K562 (cell line): ENCODE data around the gene OR52J3. TPM values are rescaled to one million over a fixed set of nuclear protein-coding genes. Genes with fewer than 3 reads are reported as not detected.

Source experiments
- ATAC-seq: fragments of 200-7000 bp; cut with Tn5 transposase; 3 replicates; pipeline ENCODE4 v1.9.1; 2020; ENCODE audit warnings: moderate library complexity
- BruUV-seq: library from RNA; stranded (reverse); fragments of 400-500 nt; replicated peaks from 2 replicates; lab custom pipeline; 2021; lab: Mats Ljungman, UMichigan
- CTCF ChIA-PET: fragments of 300-600 bp; formaldehyde crosslinking; extraction: SDS; loops from one replicate; lab custom pipeline; 2021; ENCODE audit warnings: low intra/inter-chr PET ratio; lab: Yijun Ruan, JAX
- POLR2A ChIA-PET: fragments of 300-600, 350-650 bp; sonication (Branson Sonifier 250); formaldehyde crosslinking; extraction: SDS; loops from one replicate; lab custom pipeline; 2021; ENCODE audit warnings: antibody characterized with exemption, inconsistent platforms; lab: Yijun Ruan, JAX
- DNase-seq, 4 experiments: peaks; one replicate each; pipeline versions ENCODE4 v3.0.0 to v3.0.0-alpha.2; 2011 to 2018; ENCODE audit warnings: low spot score in 3 of 4, mixed read lengths in 3 of 4; ENCODE audit errors: extremely low read depth in 1 of 4
- FAIRE-seq: peaks from 2 replicates; lab custom pipeline; 2011; peaks lifted over from hg19 to GRCh38; lab: Jason Lieb, UNC
- H2AFZ ChIP-seq: 2 replicates; pipeline ENCODE4 v1.6.0; 2011; ENCODE audit warnings: low read depth, low read length, control low read depth, inconsistent platforms
- H3K27ac ChIP-seq: fragments of 200-600 bp; 3 replicates; pipeline ENCODE4 v1.8.0; 2011; ENCODE audit warnings: low read depth, mild to moderate bottlenecking, control low read depth, inconsistent platforms, low read length, moderate library complexity, mixed read lengths; ENCODE audit errors: extremely low read depth
- H3K27me3 ChIP-seq, 2 experiments: fragments of 300-600 bp in 1 of 2; 2 replicates in 1 of 2; 3 replicates in 1 of 2; pipeline versions ENCODE4 v1.6.0 to v1.8.0; 2011; ENCODE audit warnings: inconsistent platforms in 2 of 2, low read length in 2 of 2, mild to moderate bottlenecking in 1 of 2, mixed read lengths in 1 of 2, moderate library complexity in 1 of 2; ENCODE audit not compliant: control insufficient read depth in 2 of 2, insufficient read depth in 2 of 2
- H3K36me3 ChIP-seq: fragments of 300-600 bp; 3 replicates; pipeline ENCODE4 v1.8.0; 2011; ENCODE audit warnings: mild to moderate bottlenecking, low read length, inconsistent platforms; ENCODE audit not compliant: control insufficient read depth, insufficient read depth
- H3K4me1 ChIP-seq, 2 experiments: fragments of 200-600 bp in 1 of 2; replicated peaks in 1 of 2; 2 replicates in 1 of 2; 3 replicates in 1 of 2; pipeline versions ENCODE4 v1.5.1 to v1.8.0; 2011; ENCODE audit warnings: inconsistent platforms in 2 of 2, low read length in 2 of 2, mild to moderate bottlenecking in 1 of 2, mixed read lengths in 1 of 2, moderate library complexity in 1 of 2; ENCODE audit not compliant: control insufficient read depth in 2 of 2, insufficient read depth in 2 of 2
- H3K4me2 ChIP-seq: 2 replicates; pipeline ENCODE4 v1.6.1; 2011; ENCODE audit warnings: low read length, control low read depth, inconsistent platforms, mixed read lengths; ENCODE audit not compliant: insufficient read depth
- H3K4me3 ChIP-seq: fragments of 200-600 bp; sonication (generic), shearing (Covaris generic); 2 replicates; pipeline ENCODE4 v1.5.1; 2016; ENCODE audit warnings: control low read depth, inconsistent platforms
- H3K79me2 ChIP-seq: fragments of 200-600 bp; 3 replicates; pipeline ENCODE4 v1.8.0; 2011; ENCODE audit warnings: low read length, inconsistent platforms; ENCODE audit not compliant: control insufficient read depth, insufficient read depth
- H3K9ac ChIP-seq, 2 experiments: 2 replicates each; pipeline versions ENCODE4 v1.6.0 to v1.6.1; 2011; ENCODE audit warnings: low read depth in 2 of 2, low read length in 2 of 2, control low read depth in 1 of 2, inconsistent platforms in 1 of 2, mild to moderate bottlenecking in 1 of 2, mixed read lengths in 1 of 2; ENCODE audit not compliant: insufficient read depth in 1 of 2
- H3K9me1 ChIP-seq: one replicate; pipeline ENCODE4 v1.6.0; 2011; ENCODE audit warnings: inconsistent platforms, mild to moderate bottlenecking, low read length, moderate library complexity; ENCODE audit not compliant: control insufficient read depth, insufficient read depth
- H3K9me3 ChIP-seq: replicated peaks from 2 replicates; pipeline ENCODE4 v1.5.1; 2011; ENCODE audit warnings: low read depth, low read length, inconsistent platforms; ENCODE audit not compliant: control insufficient read depth, insufficient read depth
- H4K20me1 ChIP-seq: replicated peaks from 2 replicates; pipeline ENCODE4 v1.6.1; 2011; ENCODE audit warnings: low read length, inconsistent platforms, mixed read lengths; ENCODE audit not compliant: control insufficient read depth, insufficient read depth
- CBFA2T3 ChIP-seq: fragments of 450-650 bp; IDR thresholded peaks from 2 replicates; pipeline ENCODE4 v1.6.1; 2017
- GTF3C2 ChIP-seq: IDR thresholded peaks from 3 replicates; pipeline ENCODE4 v1.6.1; 2011; ENCODE audit warnings: borderline replicate concordance, mild to moderate bottlenecking, moderate library complexity; ENCODE audit not compliant: insufficient read length; ENCODE audit errors: extremely low read depth
- LCOR ChIP-seq: sonication (generic); formaldehyde crosslinking; IDR thresholded peaks from 2 replicates; pipeline ENCODE4 v1.8.0; 2022; ENCODE audit warnings: mild to moderate bottlenecking, missing genetic modification reagents
- MYC ChIP-seq, 2 experiments: fragments of 250-450 bp in 1 of 2; sonication (Bioruptor Pico) in 1 of 2; IDR thresholded peaks; 2 replicates each; pipeline versions ENCODE4 v1.5.1 to v1.6.1; 2012 to 2021; ENCODE audit warnings: low read depth in 2 of 2, borderline replicate concordance in 1 of 2, improper control_type of control experiment in 1 of 2, low read length in 1 of 2, mild to moderate bottlenecking in 1 of 2, moderate library complexity in 1 of 2
- NFE2 ChIP-seq: IDR thresholded peaks from 2 replicates; pipeline ENCODE4 v1.6.1; 2014; ENCODE audit warnings: antibody characterized with exemption, low read depth
- PPARD ChIP-seq: fragments of 250-450 bp; sonication (Bioruptor Pico); IDR thresholded peaks from 2 replicates; pipeline ENCODE4 v1.8.0; 2022; ENCODE audit warnings: inconsistent platforms, mild to moderate bottlenecking, moderate library complexity
- SAP30 ChIP-seq: fragments of 200-600 bp; sonication (generic); IDR thresholded peaks from 2 replicates; pipeline ENCODE4 v1.6.1; 2012; ENCODE audit warnings: borderline replicate concordance, low read depth, mild to moderate bottlenecking, moderate library complexity, low read length, control low read depth, inconsistent platforms; ENCODE audit not compliant: insufficient read depth, poor library complexity, severe bottlenecking
- XRCC4 ChIP-seq: IDR thresholded peaks from one replicate; pipeline ENCODE4 v1.6.1; 2011; ENCODE audit not compliant: insufficient read depth, insufficient read length; ENCODE audit errors: extremely low read depth
- ZNF512 ChIP-seq: IDR thresholded peaks from 2 replicates; pipeline ENCODE4 v1.6.1; 2016; ENCODE audit warnings: missing genetic modification characterization, missing compliant biosample characterization
- whole genome bisulfite sequencing: fragments of 100-300 bp; shearing (Covaris generic); methylation state at CpG from one replicate; pipeline ENCODE4 v1.1.6; 2016; ENCODE audit warnings: low coverage, mixed read lengths; ENCODE audit not compliant: insufficient coverage; ENCODE audit errors: missing lambda C conversion rate; 5-methylcytosine and 5-hydroxymethylcytosine counted together
- in situ Hi-C: fragments of 300-500 bp; cut with MboI; formaldehyde crosslinking; loops from 4 replicates; pipeline ENCODE4 v1.15.0; 2018; ENCODE audit warnings: inconsistent platforms, mixed read lengths
- intact Hi-C: fragments of 100-400 bp; cut with micrococcal nuclease; formaldehyde crosslinking; loops from 2 replicates; pipeline ENCODE4 v1.14.2; 2022
- polyA plus RNA-seq, 8 experiments: library from polyadenylated mRNA; depleted of rRNA in 4 of 8; stranded (reverse) in 5 of 8; unstranded in 3 of 8; fragments of >200 nt; fragmentation: Nextera tagmentation in 2 of 8; fragmentation: Illumina TruSeq in 1 of 8; extraction: Ambion mirVana in 2 of 8; extraction: Trizol in 1 of 8; gene quantifications; 2 replicates each; pipeline versions ENCODE4 v1.2.1 to v1.2.3, GENCODE V29; 2011 to 2014; ENCODE audit warnings: inconsistent platforms in 1 of 8, missing spikeins in 1 of 8
- total RNA-seq, 7 experiments: library from RNA; depleted of rRNA in 6 of 7; stranded (reverse); fragments of >200 nt in 6 of 7; fragmentation: Illumina TruSeq in 2 of 7; extraction: Trizol in 2 of 7; gene quantifications; 2 replicates each; pipeline versions ENCODE4 v1.2.1 to v1.2.3, GENCODE V29; 2011 to 2021; ENCODE audit warnings: low replicate concordance in 1 of 7
- TF ChIP-seq, protein P1 (sequence below): fragments of 450-650 bp; IDR thresholded peaks from 2 replicates; pipeline ENCODE4 v1.6.1; 2014; ENCODE audit warnings: low read depth, mild to moderate bottlenecking, moderate library complexity, borderline replicate concordance
- TF ChIP-seq, protein P2 (sequence below), 2 experiments: fragments of 450-650 bp in 1 of 2; sonication (generic) in 1 of 2; formaldehyde crosslinking in 1 of 2; IDR thresholded peaks in 1 of 2; conservative IDR thresholded peaks in 1 of 2; 2 replicates each; pipeline versions ENCODE4 v1.6.1 to v1.8.1; 2016 to 2023; ENCODE audit warnings: mild to moderate bottlenecking in 2 of 2, moderate library complexity in 2 of 2, inconsistent platforms in 1 of 2, missing genetic modification reagents in 1 of 2

Gene OR52J3
- total and polyA plus RNA-seq, 9 of the 15 experiments (the other 6 are each of a cell fraction or from before 2014, with no cell fraction given), result not detected

GRCh38 chr11:5069272-5069671, 22.9 kb downstream of the OR52J3 start, which contains the start of gene OR52E1 (continued):
- TF ChIP-seq GTF3C2 (no peak), ZNF512 (tag) (no peak)

GRCh38 chr11:5071799-5072198, 25.5 kb downstream of the OR52J3 start:
- FAIRE-seq (peak; percentile 42), ATAC-seq (no peak), DNase-seq (no peak)
- H3K9ac ChIP-seq, result no peak overlapping the region
- intact Hi-C loops (no loop called here), in situ Hi-C loops (no loop called here)
- H3K27me3 ChIP-seq, result no peaks in the 10 kb centered on the region; a peak in 1 of 5 replicates
- ChIA-PET CTCF (no interaction called here), POLR2A (no interaction called here)
- H2AFZ ChIP-seq, result no peak overlapping the region
- no peak overlapping the region for H3K4me3 ChIP-seq
- H3K9me3 ChIP-seq, result no peaks in the 10 kb centered on the region
- no peaks in the 10 kb centered on the region for H3K79me2 ChIP-seq
- no TSS peak for BruUV-seq
- no peaks in the 10 kb centered on the region for H3K9me1 ChIP-seq
- H3K27ac ChIP-seq, result no peak overlapping the region
- no peaks in the 10 kb centered on the region for H3K4me1 ChIP-seq
- no peak overlapping the region for H3K4me2 ChIP-seq
- H3K36me3 ChIP-seq, result no peaks in the 10 kb centered on the region; the same call in 2 of the 3 replicates
- 0% methylated on average over 3 of the region's 3 CpGs for WGBS
- TF ChIP-seq SAP30 (no peak), NFE2 (no peak), MYC (IDR thresholded peaks at IDR 0.05; ENCODE audit: low read depth, low read length) (no peak), MYC (CRISPR knock-in tag; IDR thresholded peaks at IDR 0.05; ENCODE audit: borderline replicate concordance, low read depth) (no peak), XRCC4 (no peak), PPARD (CRISPR knock-in tag) (no peak), LCOR (no peak), CBFA2T3 (no peak)
- TF ChIP-seq, protein P1, sequence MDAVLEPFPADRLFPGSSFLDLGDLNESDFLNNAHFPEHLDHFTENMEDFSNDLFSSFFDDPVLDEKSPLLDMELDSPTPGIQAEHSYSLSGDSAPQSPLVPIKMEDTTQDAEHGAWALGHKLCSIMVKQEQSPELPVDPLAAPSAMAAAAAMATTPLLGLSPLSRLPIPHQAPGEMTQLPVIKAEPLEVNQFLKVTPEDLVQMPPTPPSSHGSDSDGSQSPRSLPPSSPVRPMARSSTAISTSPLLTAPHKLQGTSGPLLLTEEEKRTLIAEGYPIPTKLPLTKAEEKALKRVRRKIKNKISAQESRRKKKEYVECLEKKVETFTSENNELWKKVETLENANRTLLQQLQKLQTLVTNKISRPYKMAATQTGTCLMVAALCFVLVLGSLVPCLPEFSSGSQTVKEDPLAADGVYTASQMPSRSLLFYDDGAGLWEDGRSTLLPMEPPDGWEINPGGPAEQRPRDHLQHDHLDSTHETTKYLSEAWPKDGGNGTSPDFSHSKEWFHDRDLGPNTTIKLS, result no peak
- TF ChIP-seq, protein P2, sequence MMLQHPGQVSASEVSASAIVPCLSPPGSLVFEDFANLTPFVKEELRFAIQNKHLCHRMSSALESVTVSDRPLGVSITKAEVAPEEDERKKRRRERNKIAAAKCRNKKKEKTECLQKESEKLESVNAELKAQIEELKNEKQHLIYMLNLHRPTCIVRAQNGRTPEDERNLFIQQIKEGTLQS (IDR thresholded peaks at IDR 0.05), result no peak
- TF ChIP-seq, protein P2 (CRISPR knock-in tag; conservative IDR thresholded peaks at IDR 0.05), result no peak
- H4K20me1 ChIP-seq, result no peaks in the 10 kb centered on the region
